A673 (cell line): Measurements from ENCODE around the gene TMPRSS6. TPM values are rescaled to one million over a fixed set of nuclear protein-coding genes. Genes with fewer than 3 reads are reported as not detected.

ENCODE experiments used
- BruUV-seq: library from RNA; stranded (reverse); fragments of 400-500 nt; replicated peaks from 2 replicates; lab custom pipeline; 2021; lab: Mats Ljungman, UMichigan
- CTCF ChIA-PET: fragments of 300-600 bp; sonication (Branson Sonifier 250); formaldehyde crosslinking; loops from one replicate; lab custom pipeline; 2022; ENCODE audit warnings: antibody characterized with exemption; lab: Charles Lee
- POLR2A ChIA-PET: fragments of 300-600 bp; sonication (Branson Sonifier 250); formaldehyde crosslinking; loops from one replicate; lab custom pipeline; 2022; ENCODE audit warnings: antibody characterized with exemption; ENCODE audit not compliant: low non-redundant PET; lab: Charles Lee
- DNase-seq: peaks from one replicate; pipeline ENCODE4 v3.0.0-alpha.2; 2015; ENCODE audit warnings: low spot score
- H3K27ac ChIP-seq: fragments of 200-600 bp; sonication (generic); 2 replicates; pipeline ENCODE4 v1.5.1; 2016; ENCODE audit warnings: mixed run types, low read depth, mild to moderate bottlenecking, mixed read lengths, antibody characterized with exemption, low read length; ENCODE audit not compliant: poor library complexity, severe bottlenecking
- H3K27me3 ChIP-seq: fragments of 200-600 bp; sonication (generic); replicated peaks from 2 replicates; pipeline ENCODE4 v1.6.1; 2017; ENCODE audit warnings: mixed run types, low read depth, mild to moderate bottlenecking, mixed read lengths, antibody characterized with exemption, low read length; ENCODE audit not compliant: insufficient read depth, poor library complexity
- H3K36me3 ChIP-seq: fragments of 200-600 bp; sonication (generic); 2 replicates; pipeline ENCODE4 v1.6.1; 2016; ENCODE audit warnings: mixed run types, mild to moderate bottlenecking, mixed read lengths, antibody characterized with exemption, low read length; ENCODE audit not compliant: insufficient read depth, poor library complexity, severe bottlenecking
- H3K4me1 ChIP-seq: fragments of 200-600 bp; sonication (generic); 2 replicates; pipeline ENCODE4 v1.6.1; 2017; ENCODE audit warnings: mixed run types, mild to moderate bottlenecking, mixed read lengths, antibody characterized with exemption, low read length; ENCODE audit not compliant: insufficient read depth, poor library complexity, severe bottlenecking
- H3K4me3 ChIP-seq: fragments of 200-600 bp; sonication (generic); 2 replicates; pipeline ENCODE4 v1.5.1; 2016; ENCODE audit warnings: low read depth, mixed run types, mild to moderate bottlenecking, mixed read lengths, low read length; ENCODE audit not compliant: poor library complexity, severe bottlenecking
- H3K9me3 ChIP-seq: fragments of 200-600 bp; sonication (generic); 2 replicates; pipeline ENCODE4 v1.6.1; 2016; ENCODE audit warnings: mixed run types, low read depth, mild to moderate bottlenecking, mixed read lengths, antibody characterized with exemption, low read length; ENCODE audit not compliant: poor library complexity, severe bottlenecking
- CTCF ChIP-seq: fragments of 300-800, 200-600 bp; sonication (generic); conservative IDR thresholded peaks from 2 replicates; pipeline ENCODE4 v1.5.1; 2017; ENCODE audit warnings: low read depth, mild to moderate bottlenecking, antibody characterized with exemption, low read length, moderate library complexity, mixed read lengths
- EZH2 ChIP-seq: fragments of 200-600 bp; sonication (generic); IDR thresholded peaks from 2 replicates; pipeline ENCODE4 v1.6.1; 2017; ENCODE audit warnings: borderline replicate concordance, low read depth, mild to moderate bottlenecking, mixed read lengths, antibody characterized with exemption, low read length; ENCODE audit not compliant: poor library complexity, severe bottlenecking
- intact Hi-C: fragments of 100-400 bp; cut with micrococcal nuclease; formaldehyde crosslinking; loops from one replicate; pipeline ENCODE4 v1.10.0; 2022; ENCODE audit not compliant: unreplicated experiment
- total RNA-seq: library from RNA; stranded (reverse); gene quantifications from 2 replicates; pipeline ENCODE4 v1.2.3, GENCODE V29; 2021

Gene TMPRSS6
- total RNA-seq, 1 experiment from 2014 or later, result not detected

- no peak for DNase-seq
- H3K36me3 ChIP-seq, result peaks cover 33% of the 10 kb centered on the region
- no peaks in the 10 kb centered on the region for H3K9me3 ChIP-seq
- H3K4me3 ChIP-seq, result no peak overlapping the region
- H3K27me3 ChIP-seq, result no peaks in the 10 kb centered on the region
- CTCF ChIA-PET, result no interaction called here
- peaks cover 4% of the 10 kb centered on the region for H3K4me1 ChIP-seq
- H3K27ac ChIP-seq, result no peak overlapping the region
- POLR2A ChIA-PET, result interaction anchor here (0.6 kb wide), 1 partner anchor 106 kb away, joined by 6 read pairs; no protein-coding TSS in a partner anchor
- no TSS peak for BruUV-seq
- TF ChIP-seq CTCF, result no peak
- TF ChIP-seq EZH2, result no peak
- intact Hi-C loops, result no loop called here
These were observed 83.9 kb downstream of the TMPRSS6 start for GRCh38 chr22:37025500-37026070.

GRCh38 chr22:37024339-37025157 is 85.0 kb downstream of the TMPRSS6 start:
- Histone ChIP-seq H3K27me3 (no peaks in the 10 kb centered on the region), H3K4me1 (peaks cover 8% of the 10 kb centered on the region), H3K27ac (no peak overlapping the region), H3K4me3 (no peak overlapping the region), H3K9me3 (no peaks in the 10 kb centered on the region), H3K36me3 (peaks cover 27% of the 10 kb centered on the region)
- ChIA-PET POLR2A (no interaction called here), CTCF (no interaction called here)
- DNase-seq, result no peak
- TF ChIP-seq CTCF, result no peak
- no peak for TF ChIP-seq EZH2
- no TSS peak for BruUV-seq
- intact Hi-C loops, result no loop called here

GRCh38 chr22:37023743-37024338 is 85.7 kb downstream of the TMPRSS6 start:
- intact Hi-C loops, result no loop called here
- Histone ChIP-seq H3K27me3 (no peaks in the 10 kb centered on the region), H3K9me3 (no peaks in the 10 kb centered on the region), H3K36me3 (peaks cover 27% of the 10 kb centered on the region), H3K27ac (no peak overlapping the region), H3K4me3 (no peak overlapping the region), H3K4me1 (peaks cover 8% of the 10 kb centered on the region)
- TF ChIP-seq EZH2 (no peak), CTCF (no peak)
- POLR2A ChIA-PET, result no interaction called here
- no TSS peak for BruUV-seq
- no peak for DNase-seq
- CTCF ChIA-PET, result no interaction called here
